Subcutaneous abdominal adipose tissue (tissue), 5 donors: ENCODE results near the gene PVALEF.

Source experiments
- H3K27ac ChIP-seq: one replicate; pipeline ENCODE4 v1.7.0; 2013; ENCODE audit warnings: low read depth, mild to moderate bottlenecking, inconsistent platforms, low read length, moderate library complexity
- H3K27me3 ChIP-seq, 5 donors: one replicate each; pipeline ENCODE4 v1.7.0; 2013; ENCODE audit warnings: low read length in 5 of 5, inconsistent platforms in 1 of 5; ENCODE audit not compliant: control insufficient read depth in 5 of 5, insufficient read depth in 4 of 5
- H3K36me3 ChIP-seq, 5 donors: one replicate each; pipeline ENCODE4 v1.7.0; 2013; ENCODE audit warnings: low read length in 5 of 5; ENCODE audit not compliant: control insufficient read depth in 5 of 5, insufficient read depth in 5 of 5
- H3K4me1 ChIP-seq, 5 donors: one replicate each; pipeline ENCODE4 v1.7.0; 2013; ENCODE audit warnings: low read length in 5 of 5, mild to moderate bottlenecking in 3 of 5, moderate library complexity in 1 of 5; ENCODE audit not compliant: control insufficient read depth in 5 of 5, insufficient read depth in 5 of 5
- H3K4me3 ChIP-seq, 5 donors: one replicate each; pipeline ENCODE4 v1.7.0; 2013; ENCODE audit warnings: low read length in 5 of 5, low read depth in 1 of 5
- H3K9ac ChIP-seq, 5 donors: one replicate each; pipeline ENCODE4 v1.7.0; 2013; ENCODE audit warnings: low read length in 5 of 5, mild to moderate bottlenecking in 4 of 5, moderate library complexity in 3 of 5
- H3K9me3 ChIP-seq, 5 donors: one replicate each; pipeline ENCODE4 v1.7.0; 2013; ENCODE audit warnings: low read length in 5 of 5; ENCODE audit not compliant: control insufficient read depth in 5 of 5
- donor health status: healthy.
- donor health status: healthy.
- donor health status: healthy.
- donor health status: healthy.
- donor health status: healthy.

PVALEF gene

GRCh38 chr17:81136366-81136765, 28.9 kb upstream of the PVALEF start:
- Histone ChIP-seq H3K4me1 (no peaks in the 10 kb centered on the region), H3K27me3 (peaks cover 0 to 6% (median 3%) of the 10 kb centered on the region in 5 donors), H3K27ac (no peak overlapping the region), H3K4me3 (no peak overlapping the region), H3K36me3 (no peaks in the 10 kb centered on the region), H3K9me3 (peaks cover 0 to 4% (median 0%) of the 10 kb centered on the region in 5 donors), H3K9ac (no peak overlapping the region)

GRCh38 chr17:81137248-81137647, 28.1 kb upstream of the PVALEF start:
- Histone ChIP-seq H3K27ac (no peak overlapping the region), H3K9me3 (peaks cover 0 to 4% (median 0%) of the 10 kb centered on the region in 5 donors), H3K27me3 (peaks cover 0 to 6% (median 3%) of the 10 kb centered on the region in 5 donors), H3K4me3 (no peak overlapping the region), H3K4me1 (no peaks in the 10 kb centered on the region), H3K9ac (no peak overlapping the region), H3K36me3 (no peaks in the 10 kb centered on the region)

- H3K27ac ChIP-seq: no peak overlapping the region
- peaks cover 0 to 6% (median 3%) of the 10 kb centered on the region in 5 donors for H3K27me3 ChIP-seq
- H3K36me3 ChIP-seq: no peaks in the 10 kb centered on the region
- H3K9ac ChIP-seq: no peak overlapping the region
- peaks cover 1 to 7% (median 4%) of the 10 kb centered on the region in 5 donors for H3K4me1 ChIP-seq
- H3K9me3 ChIP-seq: peaks cover 0 to 4% (median 0%) of the 10 kb centered on the region in 5 donors
- H3K4me3 ChIP-seq: no peak overlapping the region
Measured at GRCh38 chr17:81138083-81138482, 27.2 kb upstream of the PVALEF start.

GRCh38 chr17:81138500-81138899, 26.8 kb upstream of the PVALEF start:
- no peaks in the 10 kb centered on the region for H3K36me3 ChIP-seq
- H3K27ac ChIP-seq: no peak overlapping the region
- H3K9ac ChIP-seq: no peak overlapping the region
- H3K27me3 ChIP-seq: peaks cover 0 to 8% (median 3%) of the 10 kb centered on the region in 5 donors
- H3K9me3 ChIP-seq: peaks cover 0 to 4% (median 0%) of the 10 kb centered on the region in 5 donors
- no peak overlapping the region for H3K4me3 ChIP-seq
- peaks cover 1 to 9% (median 5%) of the 10 kb centered on the region in 5 donors for H3K4me1 ChIP-seq

- H3K4me1 ChIP-seq: peaks cover 1 to 9% (median 5%) of the 10 kb centered on the region in 5 donors
Measured at GRCh38 chr17:81139428-81139827, 25.9 kb upstream of the PVALEF start.

GRCh38 chr17:81140018-81140417, 25.3 kb upstream of the PVALEF start:
- Histone ChIP-seq H3K9me3 (peaks cover 0 to 4% (median 0%) of the 10 kb centered on the region in 5 donors), H3K27ac (no peak overlapping the region), H3K36me3 (no peaks in the 10 kb centered on the region), H3K27me3 (peaks cover 0 to 12% (median 3%) of the 10 kb centered on the region in 5 donors), H3K4me1 (peaks cover 1 to 9% (median 5%) of the 10 kb centered on the region in 5 donors), H3K9ac (no peak overlapping the region), H3K4me3 (no peak overlapping the region)

More at GRCh38 chr17:81139428-81139827, 25.9 kb upstream of the PVALEF start:
- Histone ChIP-seq H3K9me3 (peaks cover 0 to 4% (median 0%) of the 10 kb centered on the region in 5 donors), H3K36me3 (no peaks in the 10 kb centered on the region), H3K4me3 (no peak overlapping the region), H3K27me3 (peaks cover 0 to 12% (median 3%) of the 10 kb centered on the region in 5 donors), H3K9ac (no peak overlapping the region), H3K27ac (no peak overlapping the region)

GRCh38 chr17:81140695-81141094, 24.6 kb upstream of the PVALEF start:
- no peaks in the 10 kb centered on the region for H3K36me3 ChIP-seq
- H3K9ac ChIP-seq: no peak overlapping the region

GRCh38 chr17:81142301-81143199, 22.8 kb upstream of the PVALEF start:
- Histone ChIP-seq H3K9me3 (peaks cover 0 to 4% (median 0%) of the 10 kb centered on the region in 5 donors), H3K36me3 (no peaks in the 10 kb centered on the region), H3K27ac (no peak overlapping the region), H3K4me1 (peaks cover 1 to 9% (median 5%) of the 10 kb centered on the region in 5 donors), H3K9ac (peak overlapping the region in 1 of 5 donors; percentile 19), H3K4me3 (peak overlapping the region in 2 of 5 donors; percentile 5 to 6), H3K27me3 (peaks cover 0 to 9% (median 0%) of the 10 kb centered on the region in 5 donors)

More at GRCh38 chr17:81140695-81141094, 24.6 kb upstream of the PVALEF start:
- peaks cover 0 to 11% (median 0%) of the 10 kb centered on the region in 5 donors for H3K27me3 ChIP-seq
- H3K4me1 ChIP-seq: peaks cover 1 to 9% (median 5%) of the 10 kb centered on the region in 5 donors
- no peak overlapping the region for H3K27ac ChIP-seq
- H3K4me3 ChIP-seq: no peak overlapping the region
- peaks cover 0 to 4% (median 0%) of the 10 kb centered on the region in 5 donors for H3K9me3 ChIP-seq

- peaks cover 0 to under 1% (median 0%) of the 10 kb centered on the region in 5 donors for H3K9me3 ChIP-seq
- peak overlapping the region in 2 of 5 donors; percentile 5 to 6 for H3K4me3 ChIP-seq
- no peaks in the 10 kb centered on the region for H3K36me3 ChIP-seq
- peaks cover 1 to 9% (median 5%) of the 10 kb centered on the region in 5 donors for H3K4me1 ChIP-seq
- no peak overlapping the region for H3K27ac ChIP-seq
- peaks cover 0 to 9% (median 1%) of the 10 kb centered on the region in 5 donors for H3K27me3 ChIP-seq
- H3K9ac ChIP-seq: no peak overlapping the region
Measured at GRCh38 chr17:81143200-81143527, 22.1 kb upstream of the PVALEF start.
